ENCODE measurements around the gene CHRNA1. TPM values are rescaled to one million over a fixed set of nuclear protein-coding genes. Genes with fewer than 3 reads are reported as not detected.

Gene CHRNA1
- total RNA-seq, 1 experiment from 2014 or later = not detected

DNA sequence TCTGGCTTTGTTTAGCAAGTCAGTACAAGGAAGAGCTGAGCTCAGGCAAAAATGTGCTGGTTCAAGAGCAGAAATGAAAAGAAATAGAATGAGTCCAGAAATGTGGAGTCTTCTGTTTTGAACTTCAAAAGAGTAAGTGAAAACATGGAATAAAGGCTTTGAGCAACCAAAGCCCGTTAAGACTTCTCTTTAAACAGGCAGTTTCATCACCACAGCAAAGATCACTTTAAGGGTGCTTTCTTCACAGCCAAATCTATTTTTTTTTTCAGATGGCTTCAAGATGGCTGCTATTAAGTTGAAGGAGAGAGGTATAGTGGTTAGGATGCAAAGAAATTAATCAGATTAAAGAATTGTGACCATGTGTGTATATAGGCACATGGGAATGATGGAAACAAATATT, 2.0 kb upstream of the CHRNA1 start:
- intact Hi-C loops (cut with micrococcal nuclease; ENCODE audit: unreplicated experiment) = no loop called here
- no TSS peak for BruUV-seq (replicated peaks)
- DNase-seq = no peak
- Mint-ChIP-seq H3K4me1 (ENCODE audit: low read depth, unreplicated experiment) (no peaks in the 10 kb centered on the region), H3K36me3 (ENCODE audit: insufficient read depth, unreplicated experiment) (no peaks in the 10 kb centered on the region), H3K27me3 (ENCODE audit: unreplicated experiment) (no peaks in the 10 kb centered on the region), H3K4me3 (ENCODE audit: low read depth, unreplicated experiment) (no peak overlapping the region), H3K27ac (ENCODE audit: unreplicated experiment) (no peak overlapping the region), H3K9me3 (ENCODE audit: low read depth, unreplicated experiment) (no peaks in the 10 kb centered on the region)
- TF ChIP-seq, protein P1, sequence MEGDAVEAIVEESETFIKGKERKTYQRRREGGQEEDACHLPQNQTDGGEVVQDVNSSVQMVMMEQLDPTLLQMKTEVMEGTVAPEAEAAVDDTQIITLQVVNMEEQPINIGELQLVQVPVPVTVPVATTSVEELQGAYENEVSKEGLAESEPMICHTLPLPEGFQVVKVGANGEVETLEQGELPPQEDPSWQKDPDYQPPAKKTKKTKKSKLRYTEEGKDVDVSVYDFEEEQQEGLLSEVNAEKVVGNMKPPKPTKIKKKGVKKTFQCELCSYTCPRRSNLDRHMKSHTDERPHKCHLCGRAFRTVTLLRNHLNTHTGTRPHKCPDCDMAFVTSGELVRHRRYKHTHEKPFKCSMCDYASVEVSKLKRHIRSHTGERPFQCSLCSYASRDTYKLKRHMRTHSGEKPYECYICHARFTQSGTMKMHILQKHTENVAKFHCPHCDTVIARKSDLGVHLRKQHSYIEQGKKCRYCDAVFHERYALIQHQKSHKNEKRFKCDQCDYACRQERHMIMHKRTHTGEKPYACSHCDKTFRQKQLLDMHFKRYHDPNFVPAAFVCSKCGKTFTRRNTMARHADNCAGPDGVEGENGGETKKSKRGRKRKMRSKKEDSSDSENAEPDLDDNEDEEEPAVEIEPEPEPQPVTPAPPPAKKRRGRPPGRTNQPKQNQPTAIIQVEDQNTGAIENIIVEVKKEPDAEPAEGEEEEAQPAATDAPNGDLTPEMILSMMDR (IDR thresholded peaks at IDR 0.05; ENCODE audit: unreplicated experiment) = no peak
- CTCF ChIA-PET = interaction anchor here (0.6 kb wide), 1 partner anchor 69 kb away, joined by 3 read pairs; no protein-coding TSS in a partner anchor

DNA sequence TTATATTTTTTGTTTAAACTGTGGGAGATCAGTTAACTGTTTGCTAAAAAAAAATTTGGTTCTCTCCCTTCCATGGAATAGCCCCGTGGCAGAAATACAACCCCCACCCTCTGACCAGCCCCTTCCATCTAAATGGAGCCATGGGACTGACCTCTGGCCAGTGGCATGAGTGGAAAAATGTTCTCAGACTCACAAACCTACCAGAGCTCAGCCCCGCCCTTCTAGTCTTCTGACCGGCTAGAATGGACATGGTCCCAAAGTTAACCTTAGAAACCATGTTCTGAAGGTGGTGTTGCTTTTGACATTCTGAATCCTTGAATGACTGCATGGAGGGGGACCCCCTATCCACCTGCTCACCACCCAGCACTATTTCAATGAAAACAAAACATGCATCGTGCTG, 1.3 kb upstream of the CHRNA1 start:
- Mint-ChIP-seq H3K27me3 (ENCODE audit: unreplicated experiment) (no peaks in the 10 kb centered on the region), H3K4me1 (ENCODE audit: low read depth, unreplicated experiment) (no peaks in the 10 kb centered on the region), H3K36me3 (ENCODE audit: insufficient read depth, unreplicated experiment) (no peaks in the 10 kb centered on the region), H3K27ac (ENCODE audit: unreplicated experiment) (no peak overlapping the region), H3K4me3 (ENCODE audit: low read depth, unreplicated experiment) (no peak overlapping the region), H3K9me3 (ENCODE audit: low read depth, unreplicated experiment) (no peaks in the 10 kb centered on the region)
- DNase-seq = no peak
- CTCF ChIA-PET = no interaction called here
- intact Hi-C loops (cut with micrococcal nuclease; ENCODE audit: unreplicated experiment) = no loop called here
- BruUV-seq (replicated peaks) = no TSS peak
- TF ChIP-seq, protein P1 (IDR thresholded peaks at IDR 0.05; ENCODE audit: unreplicated experiment) = no peak

DNA sequence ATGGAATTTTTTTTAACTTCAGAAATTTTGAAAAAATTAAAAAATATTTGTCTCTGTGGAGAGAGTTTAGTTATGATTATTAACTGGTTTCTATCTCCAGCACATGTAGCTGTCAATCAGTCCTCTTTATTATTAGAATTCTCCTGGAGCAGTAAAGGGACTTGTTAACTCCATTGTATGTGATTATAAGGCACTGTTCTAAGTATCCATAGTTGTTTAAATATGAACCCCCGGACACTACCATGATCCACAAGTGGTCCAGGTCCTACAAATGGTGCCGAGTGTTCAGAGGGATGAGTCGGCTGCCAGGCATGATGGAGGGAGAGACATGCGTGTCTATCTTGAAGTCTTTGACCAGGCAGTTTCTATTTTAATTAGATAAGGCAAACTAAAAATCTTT, 492 bp downstream of the CHRNA1 start:
- no TSS peak for BruUV-seq (replicated peaks)
- H3K4me3 Mint-ChIP-seq (ENCODE audit: low read depth, unreplicated experiment) = no peak overlapping the region
- no peaks in the 10 kb centered on the region for H3K9me3 Mint-ChIP-seq (ENCODE audit: low read depth, unreplicated experiment)
- H3K27ac Mint-ChIP-seq (ENCODE audit: unreplicated experiment) = no peak overlapping the region
- no peaks in the 10 kb centered on the region for H3K36me3 Mint-ChIP-seq (ENCODE audit: insufficient read depth, unreplicated experiment)
- CTCF ChIA-PET = interaction anchor here (1.3 kb wide), 1 partner anchor 15 kb away, joined by 7 read pairs; no protein-coding TSS in a partner anchor
- TF ChIP-seq, protein P1 (IDR thresholded peaks at IDR 0.05; ENCODE audit: unreplicated experiment) = no peak
- intact Hi-C loops (cut with micrococcal nuclease; ENCODE audit: unreplicated experiment) = no loop called here
- DNase-seq = no peak
- no peaks in the 10 kb centered on the region for H3K27me3 Mint-ChIP-seq (ENCODE audit: unreplicated experiment)
- no peaks in the 10 kb centered on the region for H3K4me1 Mint-ChIP-seq (ENCODE audit: low read depth, unreplicated experiment)

DNA sequence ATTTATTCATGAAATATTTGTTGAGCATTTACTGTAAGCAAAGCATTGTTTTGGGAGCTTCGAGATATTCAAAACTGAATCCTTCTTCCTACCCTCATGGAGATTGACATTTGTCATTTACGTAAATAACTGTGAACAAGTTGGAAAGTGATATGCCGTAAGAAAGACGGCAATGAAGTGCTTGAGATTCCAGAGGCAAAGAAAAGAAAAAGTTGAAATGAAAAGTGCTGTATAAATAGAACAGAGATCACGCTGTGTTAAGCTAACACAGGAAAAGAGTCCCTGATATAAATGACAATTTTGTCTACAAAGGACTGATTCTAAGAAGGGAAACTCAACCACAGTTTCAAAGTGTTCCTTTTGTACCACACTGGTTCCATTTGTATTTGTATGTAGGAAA, 1.8 kb downstream of the CHRNA1 start:
- no TSS peak for BruUV-seq (replicated peaks)
- intact Hi-C loops (cut with micrococcal nuclease; ENCODE audit: unreplicated experiment) = no loop called here
- DNase-seq = no peak
- H3K27me3 Mint-ChIP-seq (ENCODE audit: unreplicated experiment) = no peaks in the 10 kb centered on the region
- TF ChIP-seq, protein P1 (IDR thresholded peaks at IDR 0.05; ENCODE audit: unreplicated experiment) = no peak
- CTCF ChIA-PET = interaction anchor here (0.8 to 1.2 kb wide), 2 partner anchors 9 to 14 kb away, joined by 3 to 6 read pairs; no protein-coding TSS in a partner anchor
- H3K9me3 Mint-ChIP-seq (ENCODE audit: low read depth, unreplicated experiment) = no peaks in the 10 kb centered on the region
- no peak overlapping the region for H3K4me3 Mint-ChIP-seq (ENCODE audit: low read depth, unreplicated experiment)
- no peak overlapping the region for H3K27ac Mint-ChIP-seq (ENCODE audit: unreplicated experiment)
- no peaks in the 10 kb centered on the region for H3K4me1 Mint-ChIP-seq (ENCODE audit: low read depth, unreplicated experiment)
- no peaks in the 10 kb centered on the region for H3K36me3 Mint-ChIP-seq (ENCODE audit: insufficient read depth, unreplicated experiment)
